Measurements from ENCODE around the gene HOGA1.

Gene HOGA1

GRCh38 chr10:97546456-97547270, 37.5 kb upstream of the HOGA1 start:
- H3K4me3 ChIP-seq (replicated peaks; ENCODE audit: insufficient read depth, low read length): no peak overlapping the region
- no peak for DNase-seq (ENCODE audit: low read depth in 1 of 2, low spot score in 1 of 2)
- TF ChIP-seq POLR2AphosphoS5 (IDR thresholded peaks at IDR 0.05; ENCODE audit: low read depth): no peak
- TF ChIP-seq SPI1 (IDR thresholded peaks at IDR 0.05; ENCODE audit: borderline replicate concordance, low read depth): no peak
- TF ChIP-seq REST (IDR thresholded peaks at IDR 0.05; ENCODE audit: insufficient replicate concordance, low read depth): no peak
- no peak for TF ChIP-seq CTCF (IDR thresholded peaks at IDR 0.05; ENCODE audit: insufficient read depth, low read length)
- no peak for TF ChIP-seq GABPA (IDR thresholded peaks at IDR 0.05; ENCODE audit: low read depth)
- H3K27ac ChIP-seq (replicated peaks): no peak overlapping the region
- no peaks in the 10 kb centered on the region for H3K27me3 ChIP-seq (ENCODE audit: insufficient read depth, poor library complexity, severe bottlenecking)

DNA sequence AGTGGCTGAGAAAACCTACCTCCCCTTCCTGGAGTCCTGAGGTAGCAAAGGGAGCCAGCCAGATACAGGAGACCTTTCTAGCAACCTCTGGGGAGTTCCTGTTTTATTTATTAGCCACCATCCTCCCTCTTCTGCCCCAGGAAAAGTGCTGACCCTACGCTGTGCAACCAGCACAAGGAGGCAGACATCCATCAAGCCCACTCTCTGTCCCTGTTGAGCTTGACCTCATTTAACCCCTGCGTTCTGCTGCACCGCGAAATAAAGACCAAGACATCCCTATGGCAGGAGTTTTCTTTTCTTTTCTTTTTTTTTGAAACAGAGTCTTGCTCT, 37.0 kb upstream of the HOGA1 start:
- TF ChIP-seq CTCF (IDR thresholded peaks at IDR 0.05; ENCODE audit: insufficient read depth, low read length): no peak
- TF ChIP-seq GABPA (IDR thresholded peaks at IDR 0.05; ENCODE audit: low read depth): no peak
- TF ChIP-seq REST (IDR thresholded peaks at IDR 0.05; ENCODE audit: insufficient replicate concordance, low read depth): no peak
- TF ChIP-seq POLR2AphosphoS5 (IDR thresholded peaks at IDR 0.05; ENCODE audit: low read depth): no peak
- no peak for TF ChIP-seq SPI1 (IDR thresholded peaks at IDR 0.05; ENCODE audit: borderline replicate concordance, low read depth)
- H3K27me3 ChIP-seq (ENCODE audit: insufficient read depth, poor library complexity, severe bottlenecking): no peaks in the 10 kb centered on the region
- no peak overlapping the region for H3K4me3 ChIP-seq (replicated peaks; ENCODE audit: insufficient read depth, low read length)
- H3K27ac ChIP-seq (replicated peaks): no peak overlapping the region
- no peak for DNase-seq (ENCODE audit: low read depth in 1 of 2, low spot score in 1 of 2)

GRCh38 chr10:97547962-97548361, 36.2 kb upstream of the HOGA1 start:
- TF ChIP-seq CTCF (IDR thresholded peaks at IDR 0.05; ENCODE audit: insufficient read depth, low read length) (no peak), REST (IDR thresholded peaks at IDR 0.05; ENCODE audit: insufficient replicate concordance, low read depth) (no peak), SPI1 (IDR thresholded peaks at IDR 0.05; ENCODE audit: borderline replicate concordance, low read depth) (no peak), GABPA (IDR thresholded peaks at IDR 0.05; ENCODE audit: low read depth) (no peak), POLR2AphosphoS5 (IDR thresholded peaks at IDR 0.05; ENCODE audit: low read depth) (no peak)
- Histone ChIP-seq H3K4me3 (replicated peaks; ENCODE audit: insufficient read depth, low read length) (no peak overlapping the region), H3K27me3 (ENCODE audit: insufficient read depth, poor library complexity, severe bottlenecking) (no peaks in the 10 kb centered on the region), H3K27ac (replicated peaks) (no peak overlapping the region)
- DNase-seq (ENCODE audit: low read depth in 1 of 2, low spot score in 1 of 2): no peak

Data from HL-60 (cell line).